ENCODE results near the gene DHRS12.
A peak's percentile ranks its signal among the peaks of the same experiment; 100 is the strongest.

Gene DHRS12

GRCh38 chr13:51793570-51794271 lies 10.2 kb downstream of the DHRS12 start:
- FAIRE-seq (peak; percentile 88), DNase-seq (ENCODE audit: insufficient read length, low spot score) (no peak)
- no peak for TF ChIP-seq POU2F2 (IDR thresholded peaks at IDR 0.05; ENCODE audit: low read depth, low read length)
- TF ChIP-seq SPI1 (IDR thresholded peaks at IDR 0.05; ENCODE audit: low read depth, low read length) = peak; percentile 72
- TF ChIP-seq POLR2A (IDR thresholded peaks at IDR 0.05; ENCODE audit: low read depth, low read length) = no peak
- no peak for TF ChIP-seq PAX5 (IDR thresholded peaks at IDR 0.05; ENCODE audit: insufficient read depth, low read length, severe bottlenecking)
- no peak for TF ChIP-seq POLR2AphosphoS5 (IDR thresholded peaks at IDR 0.05; ENCODE audit: low read depth, low read length)

- FAIRE-seq = no peak
- DNase-seq (ENCODE audit: insufficient read length, low spot score) = no peak
- TF ChIP-seq SPI1 (IDR thresholded peaks at IDR 0.05; ENCODE audit: low read depth, low read length) (no peak), POLR2AphosphoS5 (IDR thresholded peaks at IDR 0.05; ENCODE audit: low read depth, low read length) (no peak), POU2F2 (IDR thresholded peaks at IDR 0.05; ENCODE audit: low read depth, low read length) (no peak), POLR2A (IDR thresholded peaks at IDR 0.05; ENCODE audit: low read depth, low read length) (no peak), PAX5 (IDR thresholded peaks at IDR 0.05; ENCODE audit: insufficient read depth, low read length, severe bottlenecking) (no peak), TAF1 (IDR thresholded peaks at IDR 0.05; ENCODE audit: low read depth, low read length) (no peak)
Observed at GRCh38 chr13:51786425-51787265, 17.3 kb downstream of the DHRS12 start.

- FAIRE-seq = peak; percentile 72
- no peak for DNase-seq (ENCODE audit: insufficient read length, low spot score)
- TF ChIP-seq POLR2AphosphoS5 (IDR thresholded peaks at IDR 0.05; ENCODE audit: low read depth, low read length) (no peak), POU2F2 (IDR thresholded peaks at IDR 0.05; ENCODE audit: low read depth, low read length) (no peak), PAX5 (IDR thresholded peaks at IDR 0.05; ENCODE audit: insufficient read depth, low read length, severe bottlenecking) (no peak), POLR2A (IDR thresholded peaks at IDR 0.05; ENCODE audit: low read depth, low read length) (no peak), SPI1 (IDR thresholded peaks at IDR 0.05; ENCODE audit: low read depth, low read length) (no peak), TAF1 (IDR thresholded peaks at IDR 0.05; ENCODE audit: low read depth, low read length) (no peak)
Observed at GRCh38 chr13:51785712-51786424, 18.1 kb downstream of the DHRS12 start.

DNA sequence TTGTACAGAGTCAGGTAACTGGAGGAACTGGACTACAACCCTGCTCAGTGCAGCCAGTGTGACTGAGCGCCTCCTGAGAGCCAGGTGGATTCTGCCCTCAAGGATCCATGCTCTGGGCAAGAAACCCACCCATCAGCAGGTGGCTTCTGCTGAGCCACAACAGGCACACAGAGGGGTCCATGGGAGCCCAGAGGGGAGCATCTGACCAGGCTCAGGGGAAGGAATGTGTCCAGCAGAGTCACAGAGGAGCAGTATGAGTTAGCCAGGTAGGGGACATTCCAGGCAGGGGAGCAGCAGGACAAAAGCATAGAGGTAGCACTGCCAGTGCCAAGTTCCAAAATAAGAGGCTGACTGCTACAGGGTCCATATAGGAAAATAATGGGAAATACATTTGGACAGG lies 19.9 kb downstream of the DHRS12 start:
- DNase-seq (ENCODE audit: insufficient read length, low spot score) (no peak), FAIRE-seq (no peak)
- TF ChIP-seq POLR2AphosphoS5 (IDR thresholded peaks at IDR 0.05; ENCODE audit: low read depth, low read length) (no peak), SPI1 (IDR thresholded peaks at IDR 0.05; ENCODE audit: low read depth, low read length) (no peak), PAX5 (IDR thresholded peaks at IDR 0.05; ENCODE audit: insufficient read depth, low read length, severe bottlenecking) (no peak), TAF1 (IDR thresholded peaks at IDR 0.05; ENCODE audit: low read depth, low read length) (no peak), POLR2A (IDR thresholded peaks at IDR 0.05; ENCODE audit: low read depth, low read length) (no peak), POU2F2 (IDR thresholded peaks at IDR 0.05; ENCODE audit: low read depth, low read length) (no peak)

GRCh38 chr13:51783428-51784094 lies 20.4 kb downstream of the DHRS12 start:
- FAIRE-seq (no peak), DNase-seq (ENCODE audit: insufficient read length, low spot score) (no peak)
- TF ChIP-seq POLR2AphosphoS5 (IDR thresholded peaks at IDR 0.05; ENCODE audit: low read depth, low read length) (no peak), POU2F2 (IDR thresholded peaks at IDR 0.05; ENCODE audit: low read depth, low read length) (no peak), SPI1 (IDR thresholded peaks at IDR 0.05; ENCODE audit: low read depth, low read length) (no peak), PAX5 (IDR thresholded peaks at IDR 0.05; ENCODE audit: insufficient read depth, low read length, severe bottlenecking) (no peak)

DNA sequence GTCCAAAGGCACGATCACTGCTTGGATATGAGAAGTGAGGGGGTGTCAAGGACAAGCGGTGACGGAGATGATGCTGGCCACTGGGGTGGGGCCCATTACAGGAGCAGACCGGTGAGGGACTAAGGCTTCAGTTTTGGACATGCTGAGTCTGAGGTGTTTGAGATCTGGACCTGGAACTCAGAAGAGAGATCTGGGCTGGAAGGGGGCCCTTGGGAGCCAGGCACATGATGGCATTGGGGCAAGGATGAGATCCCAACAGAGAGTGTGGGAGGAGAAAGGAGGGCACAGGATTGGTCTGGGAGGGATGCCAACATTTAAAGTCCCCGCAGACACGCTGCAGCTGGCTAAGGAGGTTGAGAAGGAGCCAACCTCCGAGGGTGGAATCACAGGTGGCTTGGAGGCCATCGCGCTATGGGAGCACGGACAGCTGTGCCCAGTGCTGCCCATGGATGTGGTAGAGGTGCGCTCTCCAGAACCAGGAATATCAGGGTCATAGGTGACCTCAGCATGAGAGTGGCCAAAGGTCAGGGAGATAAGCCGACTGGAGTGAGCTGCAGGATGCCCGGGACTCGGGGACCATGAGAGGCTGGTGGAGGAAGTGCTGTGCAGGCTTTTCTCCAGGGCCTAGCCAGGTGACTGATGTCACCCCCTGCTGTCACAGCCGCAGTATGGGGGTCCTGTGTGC lies 21.8 kb downstream of the DHRS12 start:
- TF ChIP-seq POU2F2 (IDR thresholded peaks at IDR 0.05; ENCODE audit: low read depth, low read length) (no peak), POLR2AphosphoS5 (IDR thresholded peaks at IDR 0.05; ENCODE audit: low read depth, low read length) (no peak), SPI1 (IDR thresholded peaks at IDR 0.05; ENCODE audit: low read depth, low read length) (no peak), POLR2A (IDR thresholded peaks at IDR 0.05; ENCODE audit: low read depth, low read length) (no peak), TAF1 (IDR thresholded peaks at IDR 0.05; ENCODE audit: low read depth, low read length) (no peak), PAX5 (IDR thresholded peaks at IDR 0.05; ENCODE audit: insufficient read depth, low read length, severe bottlenecking) (no peak)
- no peak for FAIRE-seq
- DNase-seq (ENCODE audit: insufficient read length, low spot score) = no peak

GRCh38 chr13:51781246-51782022 lies 22.5 kb downstream of the DHRS12 start:
- DNase-seq (ENCODE audit: insufficient read length, low spot score) (no peak), FAIRE-seq (peak; percentile 85)
- TF ChIP-seq POU2F2 (IDR thresholded peaks at IDR 0.05; ENCODE audit: low read depth, low read length) (no peak), PAX5 (IDR thresholded peaks at IDR 0.05; ENCODE audit: insufficient read depth, low read length, severe bottlenecking) (no peak), TAF1 (IDR thresholded peaks at IDR 0.05; ENCODE audit: low read depth, low read length) (no peak), POLR2AphosphoS5 (IDR thresholded peaks at IDR 0.05; ENCODE audit: low read depth, low read length) (no peak), SPI1 (IDR thresholded peaks at IDR 0.05; ENCODE audit: low read depth, low read length) (no peak), POLR2A (IDR thresholded peaks at IDR 0.05; ENCODE audit: low read depth, low read length) (no peak)

- TF ChIP-seq POLR2A (IDR thresholded peaks at IDR 0.05; ENCODE audit: low read depth, low read length) (no peak), TAF1 (IDR thresholded peaks at IDR 0.05; ENCODE audit: low read depth, low read length) (no peak), SPI1 (IDR thresholded peaks at IDR 0.05; ENCODE audit: low read depth, low read length) (no peak), PAX5 (IDR thresholded peaks at IDR 0.05; ENCODE audit: insufficient read depth, low read length, severe bottlenecking) (no peak), POLR2AphosphoS5 (IDR thresholded peaks at IDR 0.05; ENCODE audit: low read depth, low read length) (no peak)
- DNase-seq (ENCODE audit: insufficient read length, low spot score) = no peak
- FAIRE-seq = no peak
Observed at GRCh38 chr13:51780099-51780498, 23.9 kb downstream of the DHRS12 start.
